Activated gamma-delta T cell treated with Interleukin-2 at 50 U/mL for 16 hours (primary cell): Measurements from ENCODE around the gene NOP53.
A peak's percentile ranks its signal among the peaks of the same experiment; 100 is the strongest.
"Not testable (repeated sequence)": the region's sequence is repeated elsewhere in the genome, so short reads cannot be mapped to it uniquely, and the experiment has no call there.

Experiments
- DNase-seq: peaks from one replicate; pipeline ENCODE4 v3.0.0-alpha.2; 2020

The NOP53 gene

DNA sequence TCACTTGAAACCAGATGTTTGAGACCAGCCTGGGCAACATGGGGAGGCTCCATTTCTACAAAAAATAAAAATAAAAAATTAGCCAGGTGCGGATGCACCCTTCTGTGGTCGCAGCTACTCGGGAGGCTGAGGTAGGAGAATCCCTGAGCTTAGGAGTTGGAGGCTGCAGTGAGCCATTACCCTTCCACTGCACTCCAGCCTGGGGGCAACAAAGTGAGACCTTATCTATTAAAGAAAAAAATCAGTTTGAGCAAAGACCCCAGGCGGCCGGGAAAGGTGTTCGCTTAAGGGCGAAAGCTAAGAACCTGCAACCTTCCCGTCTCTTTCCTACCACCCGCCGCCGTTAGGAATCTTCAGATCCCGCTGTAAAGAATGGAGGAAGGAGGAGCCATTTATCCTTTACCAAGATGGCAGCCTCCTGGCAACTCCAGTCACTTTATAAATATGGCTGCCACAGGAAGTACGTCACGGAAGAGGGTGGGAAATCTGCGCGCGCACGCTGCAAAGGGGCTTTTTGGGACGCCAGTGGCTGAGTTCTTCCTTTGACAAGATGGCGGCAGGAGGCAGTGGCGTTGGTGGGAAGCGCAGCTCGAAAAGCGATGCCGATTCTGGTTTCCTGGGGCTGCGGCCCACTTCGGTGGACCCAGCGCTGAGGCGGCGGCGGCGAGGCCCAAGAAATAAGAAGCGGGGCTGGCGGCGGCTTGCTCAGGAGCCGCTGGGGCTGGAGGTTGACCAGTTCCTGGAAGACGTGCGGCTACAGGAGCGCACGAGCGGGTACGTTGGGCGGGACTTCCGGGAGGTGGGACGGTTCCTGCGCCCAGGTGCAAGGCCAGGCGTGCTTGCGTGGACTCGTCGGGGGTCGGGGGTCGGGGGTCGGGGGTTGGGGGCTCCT is at the start of gene NOP53:
NOP53 (plus strand) TSS at position 537 of the 892 bp plus-strand sequence; CDS start at position 551, 14 bp downstream.
- DNase-seq: peak; percentile 97

GRCh38 chr19:47696635-47697034 is 48.7 kb upstream of the NOP53 start:
- DNase-seq: no peak

GRCh38 chr19:47697863-47698609 is 47.3 kb upstream of the NOP53 start:
- peak; percentile 23 for DNase-seq

- DNase-seq: no peak
Observed at GRCh38 chr19:47698631-47699359, 46.6 kb upstream of the NOP53 start.

- DNase-seq: peak; percentile 38
Observed at GRCh38 chr19:47699360-47699917, 45.9 kb upstream of the NOP53 start.

- no peak for DNase-seq
Observed at GRCh38 chr19:47700934-47701716, 44.2 kb upstream of the NOP53 start.

DNA sequence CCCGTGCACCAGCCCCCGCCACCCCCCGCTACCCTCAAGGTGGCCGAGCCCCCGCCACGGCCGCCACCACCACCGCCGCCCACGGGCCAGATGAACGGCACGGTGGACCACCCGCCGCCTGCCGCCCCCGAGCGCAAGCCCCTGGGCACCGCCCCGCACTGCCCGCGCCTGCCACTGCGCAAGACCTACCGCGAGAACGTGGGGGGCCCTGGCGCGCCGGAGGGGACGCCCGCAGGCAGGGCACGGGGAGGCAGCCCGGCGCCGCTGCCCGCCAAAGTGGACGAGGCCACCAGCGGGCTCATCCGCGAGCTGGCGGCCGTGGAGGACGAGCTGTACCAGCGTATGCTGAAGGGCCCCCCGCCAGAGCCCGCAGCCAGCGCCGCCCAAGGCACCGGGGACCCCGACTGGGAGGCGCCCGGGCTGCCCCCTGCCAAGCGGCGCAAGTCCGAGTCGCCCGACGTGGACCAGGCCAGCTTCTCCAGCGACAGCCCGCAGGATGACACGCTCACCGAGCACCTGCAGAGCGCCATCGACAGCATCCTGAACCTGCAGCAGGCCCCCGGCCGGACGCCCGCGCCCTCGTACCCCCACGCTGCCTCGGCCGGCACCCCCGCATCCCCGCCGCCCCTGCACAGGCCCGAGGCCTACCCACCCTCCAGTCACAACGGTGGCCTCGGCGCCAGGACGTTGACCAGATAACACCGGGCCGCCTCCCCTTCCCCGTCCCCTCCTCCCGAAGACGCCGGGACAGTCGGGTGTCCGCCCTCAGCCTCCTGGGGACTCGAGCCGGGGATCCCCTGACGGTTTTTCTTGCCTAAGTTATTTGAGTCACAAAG is 43.4 kb upstream of the NOP53 start:
- no peak for DNase-seq

DNA sequence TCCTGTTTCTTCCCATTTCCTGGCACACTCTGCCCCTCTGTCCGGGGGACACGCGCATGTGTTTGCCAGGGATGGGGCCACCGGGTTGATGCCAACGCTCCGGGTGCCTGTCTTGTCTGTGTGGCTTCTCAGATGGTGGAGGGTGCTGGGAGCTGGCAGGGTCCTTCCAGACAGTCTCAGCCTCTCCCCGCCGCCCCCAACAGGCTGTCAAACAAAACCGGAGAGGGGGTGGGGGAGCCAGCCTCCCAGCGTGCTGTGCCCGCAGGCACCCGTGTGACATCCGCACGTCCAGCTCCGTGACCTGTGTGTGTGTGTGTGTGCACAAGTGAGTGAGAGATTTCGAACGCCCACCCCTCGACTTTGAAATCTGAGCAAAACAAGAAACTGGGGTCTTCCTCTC is 42.7 kb upstream of the NOP53 start:
- DNase-seq: no peak

- no peak for DNase-seq
Observed at GRCh38 chr19:47703301-47703700, 42.0 kb upstream of the NOP53 start.

DNA sequence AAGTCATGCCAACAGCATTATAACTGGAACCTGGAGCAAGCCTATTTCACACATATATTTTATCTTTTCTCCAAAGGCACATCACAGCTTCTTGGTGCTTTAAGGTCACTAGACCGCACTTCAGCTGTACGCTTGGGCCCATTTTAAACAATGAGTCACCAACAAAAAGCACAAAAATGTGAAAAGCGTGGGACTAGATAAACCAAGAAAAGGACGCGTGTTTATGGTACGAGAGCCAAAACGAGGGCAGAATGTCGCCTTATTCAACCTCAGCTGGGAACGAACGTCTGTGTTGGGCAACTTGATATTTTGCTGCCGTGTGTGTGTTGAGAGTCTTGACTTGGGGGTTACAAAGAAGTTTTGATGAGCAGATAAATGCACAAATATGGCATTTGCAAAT is 41.3 kb upstream of the NOP53 start:
- DNase-seq: no peak

DNA sequence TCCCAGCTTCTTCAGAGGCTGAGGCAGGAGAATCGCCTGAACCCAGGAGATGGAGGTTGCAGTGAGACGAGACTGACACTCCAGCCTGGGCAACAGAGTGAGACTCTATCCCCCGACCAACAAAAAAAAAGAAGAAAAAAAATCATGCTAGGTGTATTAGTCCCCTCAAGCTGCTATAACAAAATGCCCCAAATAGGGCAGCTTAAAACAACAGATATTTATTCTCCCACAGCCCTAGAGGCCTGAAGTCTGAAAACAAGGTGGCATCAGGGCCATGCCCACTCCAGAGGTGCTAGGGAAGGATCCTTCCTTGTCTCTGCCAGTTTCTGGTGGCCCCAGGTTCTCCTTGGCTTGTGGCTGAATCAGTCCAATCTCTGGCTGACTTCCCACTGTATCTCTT is 40.7 kb upstream of the NOP53 start:
- no peak for DNase-seq

GRCh38 chr19:47707135-47707925 is 38.0 kb upstream of the NOP53 start:
- DNase-seq: peak; percentile 67

- no peak for DNase-seq
Observed at GRCh38 chr19:47711652-47712242, 33.6 kb upstream of the NOP53 start.

- DNase-seq: peak; percentile 38
Observed at GRCh38 chr19:47713046-47714021, 32.0 kb upstream of the NOP53 start, which contains the start of gene EHD2. EHD2 (plus strand) TSS chr19:47713422; CDS start chr19:47716613, 3,191 bp downstream.

- DNase-seq: no peak
Observed at GRCh38 chr19:47714339-47714738, 31.0 kb upstream of the NOP53 start.

GRCh38 chr19:47714855-47715254 is 30.5 kb upstream of the NOP53 start:
- not testable (repeated sequence) for DNase-seq

- DNase-seq: no peak
Observed at GRCh38 chr19:47716270-47716937, 28.9 kb upstream of the NOP53 start.
